Fibroblast of lung (primary cell): ENCODE results near the gene GSDMA. TPM values are rescaled to one million over a fixed set of nuclear protein-coding genes. Genes with fewer than 3 reads are reported as not detected.

Source experiments
- DNase-seq, 2 donors: peaks; one replicate each; pipeline versions ENCODE4 v3.0.0 to v3.0.0-alpha.2; 2010; ENCODE audit warnings: low read depth in 2 of 2
- H2AFZ ChIP-seq: 2 replicates; pipeline ENCODE4 v1.5.1; 2012; ENCODE audit warnings: low read length, control low read depth, inconsistent platforms
- H3K27ac ChIP-seq: 2 replicates; pipeline ENCODE4 v1.5.1; 2011; ENCODE audit warnings: low read length, control low read depth; ENCODE audit not compliant: insufficient read depth
- H3K27me3 ChIP-seq: 2 replicates; pipeline ENCODE4 v1.5.1; 2011; ENCODE audit warnings: mild to moderate bottlenecking, low read length; ENCODE audit not compliant: control insufficient read depth, insufficient read depth
- H3K36me3 ChIP-seq: 2 replicates; pipeline ENCODE4 v1.5.1; 2011; ENCODE audit warnings: low read length; ENCODE audit not compliant: control insufficient read depth, insufficient read depth
- H3K4me1 ChIP-seq: 2 replicates; pipeline ENCODE4 v1.5.1; 2011; ENCODE audit warnings: low read length; ENCODE audit not compliant: control insufficient read depth, insufficient read depth; ENCODE audit errors: extremely low read depth
- H3K4me2 ChIP-seq: 2 replicates; pipeline ENCODE4 v1.5.1; 2011; ENCODE audit warnings: low read length, control low read depth; ENCODE audit not compliant: insufficient read depth; ENCODE audit errors: extremely low read depth
- H3K4me3 ChIP-seq, 4 experiments: fragments of 200-600 bp in 1 of 4; sonication (generic) in 1 of 4; replicated peaks in 1 of 4; 2 replicates each; pipeline ENCODE4 v1.5.1; 2011 to 2016; ENCODE audit warnings: low read length in 4 of 4, low read depth in 3 of 4, mild to moderate bottlenecking in 3 of 4, control low read depth in 2 of 4, inconsistent platforms in 1 of 4, mixed read lengths in 1 of 4; ENCODE audit not compliant: insufficient read depth in 1 of 4; ENCODE audit errors: control extremely low read depth in 1 of 4
- H3K79me2 ChIP-seq: 2 replicates; pipeline ENCODE4 v1.5.1; 2012; ENCODE audit warnings: mild to moderate bottlenecking, low read length, inconsistent platforms; ENCODE audit not compliant: control insufficient read depth, insufficient read depth
- H3K9ac ChIP-seq: 2 replicates; pipeline ENCODE4 v1.5.1; 2011; ENCODE audit warnings: mild to moderate bottlenecking, low read length, control low read depth; ENCODE audit not compliant: insufficient read depth
- H3K9me3 ChIP-seq: 2 replicates; pipeline ENCODE4 v1.5.1; 2012; ENCODE audit warnings: low read depth, low read length; ENCODE audit not compliant: control insufficient read depth, insufficient read depth
- H4K20me1 ChIP-seq: 2 replicates; pipeline ENCODE4 v1.5.1; 2011; ENCODE audit warnings: low read length; ENCODE audit not compliant: control insufficient read depth, insufficient read depth; ENCODE audit errors: extremely low read depth
- EZH2 ChIP-seq: IDR thresholded peaks from 2 replicates; pipeline ENCODE4 v1.5.1; 2012; ENCODE audit warnings: low read length, control low read depth, mild to moderate bottlenecking; ENCODE audit errors: missing control alignments
- polyA minus RNA-seq: library from RNA; depleted of rRNA, polyadenylated mRNA; stranded (reverse); fragments of >200 nt; gene quantifications from 2 replicates; pipeline ENCODE4 v1.2.3, GENCODE V29; 2011; ENCODE audit warnings: low replicate concordance
- polyA plus RNA-seq, 2 donors: library from polyadenylated mRNA; depleted of rRNA in 1 of 2; stranded (reverse) in 1 of 2; unstranded in 1 of 2; fragments of >200 nt; gene quantifications; 2 replicates each; pipeline ENCODE4 v1.2.1, GENCODE V29; 2011 to 2012; ENCODE audit warnings: missing spikeins in 1 of 2
- total RNA-seq: library from RNA; depleted of rRNA; stranded (reverse); fragments of >200 nt; gene quantifications from 2 replicates; pipeline ENCODE4 v1.2.1, GENCODE V29; 2014
- TF ChIP-seq, protein P1 (sequence below), 2 donors: IDR thresholded peaks in 1 of 2; conservative IDR thresholded peaks in 1 of 2; 1 replicate in 1 of 2; 2 replicates in 1 of 2; pipeline ENCODE4 v1.5.1; 2011 to 2012; ENCODE audit warnings: low read length in 2 of 2, control low read depth in 1 of 2, inconsistent platforms in 1 of 2, low read depth in 1 of 2, mild to moderate bottlenecking in 1 of 2

The GSDMA gene, protein sequence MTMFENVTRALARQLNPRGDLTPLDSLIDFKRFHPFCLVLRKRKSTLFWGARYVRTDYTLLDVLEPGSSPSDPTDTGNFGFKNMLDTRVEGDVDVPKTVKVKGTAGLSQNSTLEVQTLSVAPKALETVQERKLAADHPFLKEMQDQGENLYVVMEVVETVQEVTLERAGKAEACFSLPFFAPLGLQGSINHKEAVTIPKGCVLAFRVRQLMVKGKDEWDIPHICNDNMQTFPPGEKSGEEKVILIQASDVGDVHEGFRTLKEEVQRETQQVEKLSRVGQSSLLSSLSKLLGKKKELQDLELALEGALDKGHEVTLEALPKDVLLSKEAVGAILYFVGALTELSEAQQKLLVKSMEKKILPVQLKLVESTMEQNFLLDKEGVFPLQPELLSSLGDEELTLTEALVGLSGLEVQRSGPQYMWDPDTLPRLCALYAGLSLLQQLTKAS
- total RNA-seq (not detected in 2 replicates), polyA plus RNA-seq (not detected in 2 replicates), polyA minus RNA-seq (not detected in 2 replicates)
- polyA plus RNA-seq (2012): not detected in 2 replicates

- TF ChIP-seq, protein P1, sequence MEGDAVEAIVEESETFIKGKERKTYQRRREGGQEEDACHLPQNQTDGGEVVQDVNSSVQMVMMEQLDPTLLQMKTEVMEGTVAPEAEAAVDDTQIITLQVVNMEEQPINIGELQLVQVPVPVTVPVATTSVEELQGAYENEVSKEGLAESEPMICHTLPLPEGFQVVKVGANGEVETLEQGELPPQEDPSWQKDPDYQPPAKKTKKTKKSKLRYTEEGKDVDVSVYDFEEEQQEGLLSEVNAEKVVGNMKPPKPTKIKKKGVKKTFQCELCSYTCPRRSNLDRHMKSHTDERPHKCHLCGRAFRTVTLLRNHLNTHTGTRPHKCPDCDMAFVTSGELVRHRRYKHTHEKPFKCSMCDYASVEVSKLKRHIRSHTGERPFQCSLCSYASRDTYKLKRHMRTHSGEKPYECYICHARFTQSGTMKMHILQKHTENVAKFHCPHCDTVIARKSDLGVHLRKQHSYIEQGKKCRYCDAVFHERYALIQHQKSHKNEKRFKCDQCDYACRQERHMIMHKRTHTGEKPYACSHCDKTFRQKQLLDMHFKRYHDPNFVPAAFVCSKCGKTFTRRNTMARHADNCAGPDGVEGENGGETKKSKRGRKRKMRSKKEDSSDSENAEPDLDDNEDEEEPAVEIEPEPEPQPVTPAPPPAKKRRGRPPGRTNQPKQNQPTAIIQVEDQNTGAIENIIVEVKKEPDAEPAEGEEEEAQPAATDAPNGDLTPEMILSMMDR (conservative IDR thresholded peaks at IDR 0.05 in 1 of 2, IDR thresholded peaks at IDR 0.05 in 1 of 2; ENCODE audit: low read depth in 1 of 2, low read length in 2 of 2): no peak
- TF ChIP-seq EZH2: no peak
- Histone ChIP-seq H3K36me3 (no peaks in the 10 kb centered on the region), H3K79me2 (no peaks in the 10 kb centered on the region), H3K9ac (no peak within 1 kb of the TSS), H3K4me1 (no peaks in the 10 kb centered on the region), H4K20me1 (no peaks in the 10 kb centered on the region), H3K4me3 (no peak within 1 kb of the TSS), H3K9me3 (no peaks in the 10 kb centered on the region), H3K4me2 (no peak within 1 kb of the TSS), H3K27ac (no peak within 1 kb of the TSS), H3K27me3 (peaks cover 11% of the 10 kb centered on the region), H2AFZ (no peak within 1 kb of the TSS)
- no peak for DNase-seq
Observed at GRCh38 chr17:39962642-39963220, at the start of gene GSDMA. TSS of gene GSDMA (plus strand) at chr17:39963004. CDS start at chr17:39965688, 2,684 bp downstream.

DNA sequence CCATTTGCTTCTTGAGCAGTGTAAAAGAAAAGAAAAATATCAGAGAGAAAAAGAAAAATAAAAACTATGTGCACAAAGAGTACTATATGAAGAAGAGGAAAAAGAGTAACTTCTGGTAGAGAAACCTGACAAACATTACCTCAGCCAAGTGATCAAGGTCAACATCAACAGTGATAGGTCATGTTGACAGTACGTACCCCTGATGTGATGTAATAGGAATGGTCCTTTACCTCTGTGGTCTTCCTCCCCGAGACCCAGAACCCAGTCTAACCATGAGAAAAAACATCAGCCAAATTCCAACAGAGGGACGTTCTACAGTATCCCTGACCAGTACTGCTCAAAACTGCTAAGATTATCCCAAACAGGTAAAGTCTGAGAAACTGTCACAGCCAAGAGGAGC is 48.8 kb upstream of the GSDMA start:
- Histone ChIP-seq H2AFZ (no peak overlapping the region), H3K27me3 (no peaks in the 10 kb centered on the region), H3K4me2 (no peak overlapping the region), H3K27ac (no peak overlapping the region), H3K4me1 (no peaks in the 10 kb centered on the region), H3K79me2 (no peaks in the 10 kb centered on the region), H4K20me1 (no peaks in the 10 kb centered on the region), H3K9me3 (no peaks in the 10 kb centered on the region), H3K4me3 (no peak overlapping the region), H3K36me3 (peaks cover under 1% of the 10 kb centered on the region), H3K9ac (no peak overlapping the region)
- no peak for DNase-seq
- TF ChIP-seq, protein P1 (conservative IDR thresholded peaks at IDR 0.05 in 1 of 2, IDR thresholded peaks at IDR 0.05 in 1 of 2; ENCODE audit: low read depth in 1 of 2, low read length in 2 of 2): no peak
- TF ChIP-seq EZH2: no peak

- Histone ChIP-seq H3K36me3 (peaks cover 6% of the 10 kb centered on the region), H3K4me1 (no peaks in the 10 kb centered on the region), H3K79me2 (no peaks in the 10 kb centered on the region), H3K4me2 (no peak overlapping the region), H3K9me3 (no peaks in the 10 kb centered on the region), H3K9ac (no peak overlapping the region), H3K27ac (no peak overlapping the region), H3K4me3 (no peak overlapping the region), H2AFZ (no peak overlapping the region), H3K27me3 (no peaks in the 10 kb centered on the region), H4K20me1 (no peaks in the 10 kb centered on the region)
- no peak for DNase-seq
- TF ChIP-seq, protein P1 (conservative IDR thresholded peaks at IDR 0.05 in 1 of 2, IDR thresholded peaks at IDR 0.05 in 1 of 2; ENCODE audit: low read depth in 1 of 2, low read length in 2 of 2): no peak
Observed at GRCh38 chr17:39915559-39915958, 47.2 kb upstream of the GSDMA start.
